Inflammatory macrophage treated with lipopolysaccharide for 1 hour (primary cell): Measurements from ENCODE around the gene HIGD2B.
"Not testable (repeated sequence)": the region's sequence is repeated elsewhere in the genome, so short reads cannot be mapped to it uniquely, and the experiment has no call there.

Source experiments
- DNase-seq, 2 donors: peaks; one replicate each; pipeline ENCODE4 v3.0.0-alpha.2; 2020 to 2022

The HIGD2B gene

GRCh38 chr15:72671525-72671924 lies 14.5 kb downstream of the HIGD2B start:
- DNase-seq: no peak

GRCh38 chr15:72670656-72671352 lies 15.2 kb downstream of the HIGD2B start:
- peak; percentile 75 to 89 for DNase-seq

GRCh38 chr15:72669803-72670202 lies 16.2 kb downstream of the HIGD2B start:
- not testable (repeated sequence) for DNase-seq

- not testable (repeated sequence) for DNase-seq
These were observed 20.3 kb downstream of the HIGD2B start for GRCh38 chr15:72665706-72666105.

GRCh38 chr15:72663931-72664330 lies 22.1 kb downstream of the HIGD2B start:
- not testable (repeated sequence) for DNase-seq

GRCh38 chr15:72661081-72661480 lies 24.9 kb downstream of the HIGD2B start:
- DNase-seq: not testable (repeated sequence)

GRCh38 chr15:72656014-72656413 lies 30.0 kb downstream of the HIGD2B start:
- DNase-seq: not testable (repeated sequence)

GRCh38 chr15:72654397-72654796 lies 31.6 kb downstream of the HIGD2B start, which contains the start of gene GOLGA6B:
GOLGA6B (plus strand) TSS chr15:72654697; CDS start chr15:72654738, 41 bp downstream.
- not testable (repeated sequence) for DNase-seq

- not testable (repeated sequence) for DNase-seq
These were observed 37.2 kb downstream of the HIGD2B start for GRCh38 chr15:72648631-72649253.

- not testable (repeated sequence) for DNase-seq
These were observed 43.7 kb downstream of the HIGD2B start for GRCh38 chr15:72642271-72642670.

GRCh38 chr15:72639759-72640483 lies 46.1 kb downstream of the HIGD2B start:
- not testable (repeated sequence) for DNase-seq

- DNase-seq: peak in 1 of 2 donors; percentile 73
These were observed 49.3 kb downstream of the HIGD2B start for GRCh38 chr15:72636519-72637282.

- not testable (repeated sequence) for DNase-seq
These were observed 56.9 kb downstream of the HIGD2B start for GRCh38 chr15:72629068-72629570.

- peak; percentile 2 to 5 for DNase-seq
These were observed 57.5 kb downstream of the HIGD2B start for GRCh38 chr15:72628249-72629067.

GRCh38 chr15:72626153-72626552 lies 59.8 kb downstream of the HIGD2B start:
- DNase-seq: not testable (repeated sequence)
